ENCODE measurements around the gene PPP1R12B. TPM values are rescaled to one million over a fixed set of nuclear protein-coding genes. Genes with fewer than 3 reads are reported as not detected.

PPP1R12B gene
- polyA plus RNA-seq, 1 donor (not counting 4 experiments of a cell fraction or from before 2014, with no cell fraction given) = 6.9 TPM

- H3K9me3 ChIP-seq (ENCODE audit: control insufficient read depth, low read depth, low read length) = no peaks in the 10 kb centered on the region
- H3K79me2 ChIP-seq (ENCODE audit: control insufficient read depth, insufficient read depth, low read length) = no peaks in the 10 kb centered on the region
- H3K36me3 ChIP-seq (ENCODE audit: control insufficient read depth in 2 of 2, extremely low read depth in 1 of 2, insufficient read depth in 2 of 2, low read length in 2 of 2) = no peaks in the 10 kb centered on the region
- TF ChIP-seq EZH2 (IDR thresholded peaks at IDR 0.05; ENCODE audit: low read length) = no peak
- no peak for TF ChIP-seq CTCF (optimal IDR thresholded peaks at IDR 0.05 in 1 of 3, IDR thresholded peaks at IDR 0.05 in 1 of 3, conservative IDR thresholded peaks at IDR 0.05 in 1 of 3; ENCODE audit: extremely low read depth in 1 of 3, insufficient read depth in 2 of 3, low read length in 3 of 3)
- H3K27me3 ChIP-seq (ENCODE audit: control insufficient read depth, extremely low read depth, insufficient read depth, low read length) = no peaks in the 10 kb centered on the region
- H3K9me1 ChIP-seq (ENCODE audit: control insufficient read depth, extremely low read depth, insufficient read depth, low read length) = no peaks in the 10 kb centered on the region
- H2AFZ ChIP-seq (ENCODE audit: control insufficient read depth, low read length) = no peak overlapping the region
- no peak overlapping the region for H3K4me2 ChIP-seq (ENCODE audit: control insufficient read depth, extremely low read depth, insufficient read depth, low read depth, low read length)
- dilution Hi-C loops (cut with MboI; ENCODE audit: extremely low pct_ligation_motif_present, low sequenced_read_pairs) = no loop called here
- H4K20me1 ChIP-seq (ENCODE audit: control insufficient read depth, extremely low read depth, insufficient read depth, low read length) = no peaks in the 10 kb centered on the region
- H3K4me1 ChIP-seq (ENCODE audit: control insufficient read depth, extremely low read depth, insufficient read depth, low read length) = peaks cover 39% of the 10 kb centered on the region
- no peak overlapping the region for H3K27ac ChIP-seq (ENCODE audit: control insufficient read depth, insufficient read depth, low read length)
- FAIRE-seq (no peak), DNase-seq (ENCODE audit: low read depth, low spot score) (no peak)
- H3K4me3 ChIP-seq (ENCODE audit: control insufficient read depth in 2 of 3, extremely low read depth in 1 of 3, insufficient read depth in 2 of 3, low read depth in 1 of 3, low read length in 3 of 3) = no peak overlapping the region
- no peak overlapping the region for H3K9ac ChIP-seq (ENCODE audit: control insufficient read depth, extremely low read depth, insufficient read depth, low read length)
Observed at GRCh38 chr1:202584707-202585589, 236.4 kb downstream of the PPP1R12B start.

DNA sequence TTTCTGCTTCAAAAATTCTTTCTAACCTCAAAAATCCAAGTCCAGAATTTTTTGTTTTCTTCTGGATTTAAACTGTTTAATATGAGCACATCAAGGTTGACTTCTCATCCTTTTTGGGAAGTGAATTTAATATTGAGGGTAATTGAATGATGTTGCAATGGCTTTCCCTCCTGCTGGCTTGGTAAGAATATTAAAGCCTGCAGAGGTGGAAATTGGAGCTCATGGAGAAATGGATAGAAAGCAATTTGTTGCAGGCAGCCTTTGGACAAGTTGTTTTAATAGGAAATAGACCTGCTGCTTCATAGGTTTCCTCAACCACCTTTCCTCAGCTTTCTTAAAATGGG lies 237.1 kb downstream of the PPP1R12B start:
- Histone ChIP-seq H3K9me1 (ENCODE audit: control insufficient read depth, extremely low read depth, insufficient read depth, low read length) (no peaks in the 10 kb centered on the region), H3K9ac (ENCODE audit: control insufficient read depth, extremely low read depth, insufficient read depth, low read length) (no peak overlapping the region), H3K4me1 (ENCODE audit: control insufficient read depth, extremely low read depth, insufficient read depth, low read length) (peaks cover 41% of the 10 kb centered on the region), H3K4me3 (ENCODE audit: control insufficient read depth in 2 of 3, extremely low read depth in 1 of 3, insufficient read depth in 2 of 3, low read depth in 1 of 3, low read length in 3 of 3) (no peak overlapping the region), H3K4me2 (ENCODE audit: control insufficient read depth, extremely low read depth, insufficient read depth, low read depth, low read length) (no peak overlapping the region), H3K27me3 (ENCODE audit: control insufficient read depth, extremely low read depth, insufficient read depth, low read length) (no peaks in the 10 kb centered on the region), H2AFZ (ENCODE audit: control insufficient read depth, low read length) (no peak overlapping the region), H3K79me2 (ENCODE audit: control insufficient read depth, insufficient read depth, low read length) (no peaks in the 10 kb centered on the region), H4K20me1 (ENCODE audit: control insufficient read depth, extremely low read depth, insufficient read depth, low read length) (no peaks in the 10 kb centered on the region), H3K9me3 (ENCODE audit: control insufficient read depth, low read depth, low read length) (no peaks in the 10 kb centered on the region), H3K27ac (ENCODE audit: control insufficient read depth, insufficient read depth, low read length) (no peak overlapping the region), H3K36me3 (ENCODE audit: control insufficient read depth in 2 of 2, extremely low read depth in 1 of 2, insufficient read depth in 2 of 2, low read length in 2 of 2) (no peaks in the 10 kb centered on the region)
- dilution Hi-C loops (cut with MboI; ENCODE audit: extremely low pct_ligation_motif_present, low sequenced_read_pairs) = no loop called here
- no peak for DNase-seq (ENCODE audit: low read depth, low spot score)
- TF ChIP-seq EZH2 (IDR thresholded peaks at IDR 0.05; ENCODE audit: low read length) (no peak), CTCF (optimal IDR thresholded peaks at IDR 0.05 in 1 of 3, IDR thresholded peaks at IDR 0.05 in 1 of 3, conservative IDR thresholded peaks at IDR 0.05 in 1 of 3; ENCODE audit: extremely low read depth in 1 of 3, insufficient read depth in 2 of 3, low read length in 3 of 3) (no peak)
- FAIRE-seq = no peak

Data from keratinocyte (primary cell).